Umbilical cord (tissue), 2 donors: ENCODE results near the gene STN1. TPM values are rescaled to one million over a fixed set of nuclear protein-coding genes. Genes with fewer than 3 reads are reported as not detected.

Experiments used
- DNase-seq: peaks from one replicate; pipeline ENCODE4 v3.0.0-alpha.2; 2015; ENCODE audit warnings: low spot score
- total RNA-seq: library from RNA; depleted of rRNA; stranded (reverse); fragments of >200 nt; gene quantifications from one replicate; pipeline ENCODE4 v1.2.3, GENCODE V29; 2014; ENCODE audit warnings: low replicate concordance; ENCODE audit not compliant: insufficient read depth

The STN1 gene
- total RNA-seq, 1 donor from 2014 or later: 28.6 TPM

GRCh38 chr10:103843854-103844570 is 74.0 kb downstream of the STN1 start:
- no peak for DNase-seq

- no peak for DNase-seq
Measured at GRCh38 chr10:103843045-103843444, 74.9 kb downstream of the STN1 start.

GRCh38 chr10:103842605-103843004 is 75.4 kb downstream of the STN1 start:
- no peak for DNase-seq

GRCh38 chr10:103841519-103841918 is 76.5 kb downstream of the STN1 start:
- no peak for DNase-seq

GRCh38 chr10:103840740-103841070 is 77.3 kb downstream of the STN1 start:
- no peak for DNase-seq

GRCh38 chr10:103839872-103840739 is 77.9 kb downstream of the STN1 start:
- no peak for DNase-seq

GRCh38 chr10:103839519-103839871 is 78.5 kb downstream of the STN1 start:
- DNase-seq: no peak

GRCh38 chr10:103838862-103839518 is 79.0 kb downstream of the STN1 start:
- no peak for DNase-seq

- DNase-seq: no peak
Measured at GRCh38 chr10:103838070-103838395, 80.0 kb downstream of the STN1 start.

GRCh38 chr10:103837370-103838069 is 80.5 kb downstream of the STN1 start:
- DNase-seq: no peak

- peak; percentile 52 for DNase-seq
Measured at GRCh38 chr10:103836861-103837260, 81.1 kb downstream of the STN1 start.

GRCh38 chr10:103836273-103836672 is 81.7 kb downstream of the STN1 start:
- DNase-seq: no peak

GRCh38 chr10:103835096-103836050 is 82.6 kb downstream of the STN1 start:
- DNase-seq: peak; percentile 88

- no peak for DNase-seq
Measured at GRCh38 chr10:103834436-103835095, 83.4 kb downstream of the STN1 start.

GRCh38 chr10:103833731-103834365 is 84.1 kb downstream of the STN1 start:
- no peak for DNase-seq

GRCh38 chr10:103832806-103833205 is 85.2 kb downstream of the STN1 start:
- DNase-seq: no peak
